Upper lobe of right lung (tissue), 1 donor: Measurements from ENCODE around the gene AFTPH. TPM values are rescaled to one million over a fixed set of nuclear protein-coding genes. Genes with fewer than 3 reads are reported as not detected.

Experiments
- ATAC-seq: fragments of 200-7000 bp; cut with Tn5 transposase; one replicate; pipeline ENCODE4 v1.9.1; 2020; ENCODE audit warnings: mild to moderate bottlenecking, moderate library complexity
- DNase-seq: peaks from one replicate; pipeline ENCODE4 v3.0.0-alpha.2; 2020
- H3K27ac ChIP-seq: fragments of 200-600 bp; one replicate; pipeline ENCODE4 v1.8.0; 2022
- H3K27me3 ChIP-seq: fragments of 200-600 bp; one replicate; pipeline ENCODE4 v1.8.0; 2022; ENCODE audit warnings: mild to moderate bottlenecking
- H3K36me3 ChIP-seq: fragments of 200-600 bp; one replicate; pipeline ENCODE4 v1.8.0; 2022
- H3K4me1 ChIP-seq: fragments of 200-600 bp; one replicate; pipeline ENCODE4 v1.8.0; 2022
- H3K4me3 ChIP-seq: fragments of 200-600 bp; one replicate; pipeline ENCODE4 v1.8.0; 2022; ENCODE audit warnings: mild to moderate bottlenecking
- H3K9me3 ChIP-seq: fragments of 200-600 bp; one replicate; pipeline ENCODE4 v1.8.0; 2022
- intact Hi-C: fragments of 100-400 bp; cut with DNase I; formaldehyde crosslinking; loops from one replicate; pipeline ENCODE4 v1.11.0; 2022
- total RNA-seq: library from RNA; stranded (reverse); fragmentation: NEBNext Ultra II Directional; extraction: Animal tissue kit (Norgen Biotek cat#: 25700); gene quantifications from one replicate; pipeline ENCODE4 v1.2.1, GENCODE V29; 2021
- TF ChIP-seq, protein P1 (sequence below): fragments of 200-600 bp; IDR thresholded peaks from one replicate; pipeline ENCODE4 v1.8.0; 2022; ENCODE audit warnings: antibody characterized with exemption
- donor health status: DM: no; HTN: yes; CAD: no; lungs with severe emphysema.

The AFTPH gene
- total RNA-seq, 1 donor from 2014 or later = 40.2 TPM

DNA sequence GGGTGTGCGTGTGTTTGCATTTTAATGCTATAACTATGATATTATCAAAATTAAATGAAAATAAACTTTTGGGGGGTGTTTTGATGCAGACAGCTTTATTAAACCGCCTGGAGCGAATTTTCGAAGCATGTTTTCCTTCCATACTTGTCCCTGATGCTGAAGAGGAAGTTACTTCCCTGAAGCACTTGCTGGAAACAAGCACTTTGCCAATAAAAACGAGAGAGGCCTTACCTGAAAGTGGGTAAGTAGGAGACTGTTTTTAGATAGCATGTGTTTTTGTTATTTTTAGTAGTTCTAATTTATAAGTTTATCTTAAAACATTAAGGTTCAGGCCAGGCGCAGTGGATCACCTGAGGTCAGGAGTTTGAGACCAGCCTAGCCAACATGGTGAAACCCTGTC lies 43.3 kb downstream of the AFTPH start:
- TF ChIP-seq, protein P1, sequence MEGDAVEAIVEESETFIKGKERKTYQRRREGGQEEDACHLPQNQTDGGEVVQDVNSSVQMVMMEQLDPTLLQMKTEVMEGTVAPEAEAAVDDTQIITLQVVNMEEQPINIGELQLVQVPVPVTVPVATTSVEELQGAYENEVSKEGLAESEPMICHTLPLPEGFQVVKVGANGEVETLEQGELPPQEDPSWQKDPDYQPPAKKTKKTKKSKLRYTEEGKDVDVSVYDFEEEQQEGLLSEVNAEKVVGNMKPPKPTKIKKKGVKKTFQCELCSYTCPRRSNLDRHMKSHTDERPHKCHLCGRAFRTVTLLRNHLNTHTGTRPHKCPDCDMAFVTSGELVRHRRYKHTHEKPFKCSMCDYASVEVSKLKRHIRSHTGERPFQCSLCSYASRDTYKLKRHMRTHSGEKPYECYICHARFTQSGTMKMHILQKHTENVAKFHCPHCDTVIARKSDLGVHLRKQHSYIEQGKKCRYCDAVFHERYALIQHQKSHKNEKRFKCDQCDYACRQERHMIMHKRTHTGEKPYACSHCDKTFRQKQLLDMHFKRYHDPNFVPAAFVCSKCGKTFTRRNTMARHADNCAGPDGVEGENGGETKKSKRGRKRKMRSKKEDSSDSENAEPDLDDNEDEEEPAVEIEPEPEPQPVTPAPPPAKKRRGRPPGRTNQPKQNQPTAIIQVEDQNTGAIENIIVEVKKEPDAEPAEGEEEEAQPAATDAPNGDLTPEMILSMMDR = no peak
- no peak for DNase-seq
- Histone ChIP-seq H3K27ac (no peak overlapping the region), H3K9me3 (no peaks in the 10 kb centered on the region), H3K27me3 (no peaks in the 10 kb centered on the region), H3K36me3 (peaks cover 30% of the 10 kb centered on the region), H3K4me1 (peaks cover 8% of the 10 kb centered on the region), H3K4me3 (no peak overlapping the region)
- no peak for ATAC-seq
- intact Hi-C loops = no loop called here

DNA sequence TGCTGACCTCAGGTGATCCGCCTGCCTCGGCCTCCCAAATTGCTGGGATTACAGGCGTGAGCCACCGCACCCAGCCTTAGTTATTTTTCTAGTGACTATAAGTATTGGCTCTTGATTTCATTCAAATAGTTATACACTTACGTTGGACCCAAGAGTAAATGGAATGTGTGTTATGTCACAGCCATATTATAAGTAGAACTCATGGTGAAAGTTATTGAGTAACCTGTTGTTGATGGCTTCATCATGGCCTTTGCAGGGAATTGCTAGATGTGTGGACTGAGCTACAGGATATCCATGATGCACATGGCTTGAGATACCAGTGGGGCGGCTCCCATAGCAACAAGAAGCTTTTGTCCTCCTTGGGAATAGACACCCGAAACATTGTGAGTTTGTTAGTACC lies 44.7 kb downstream of the AFTPH start:
- TF ChIP-seq, protein P1 = no peak
- no peaks in the 10 kb centered on the region for H3K9me3 ChIP-seq
- H3K36me3 ChIP-seq = peaks cover 41% of the 10 kb centered on the region

DNA sequence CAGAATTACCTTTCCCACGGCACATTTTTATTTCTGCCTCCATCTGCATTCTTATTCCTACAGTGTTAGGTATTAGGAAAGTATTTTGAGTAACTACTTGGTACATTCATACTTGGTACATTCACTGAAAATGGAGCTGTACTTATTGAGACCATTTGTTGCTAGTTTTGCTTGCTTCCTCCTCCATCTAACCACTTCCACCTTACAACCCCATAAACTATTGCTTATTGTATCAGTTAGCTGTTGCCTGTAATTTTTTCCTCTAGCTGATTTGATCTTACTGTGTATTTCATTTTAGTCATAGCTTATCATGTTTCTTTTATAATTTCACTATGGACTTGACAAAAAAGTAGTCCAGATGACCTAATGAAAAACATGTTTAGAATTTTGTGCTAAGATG lies 50.7 kb downstream of the AFTPH start:
- DNase-seq (no peak), ATAC-seq (no peak)
- Histone ChIP-seq H3K27ac (no peak overlapping the region), H3K9me3 (no peaks in the 10 kb centered on the region), H3K27me3 (no peaks in the 10 kb centered on the region), H3K4me1 (no peaks in the 10 kb centered on the region), H3K36me3 (peaks cover 81% of the 10 kb centered on the region), H3K4me3 (no peak overlapping the region)
- TF ChIP-seq, protein P1 = no peak
- intact Hi-C loops = no loop called here

More for the DNA sequence above, 44.7 kb downstream of the AFTPH start:
- no peak for ATAC-seq
- no peak overlapping the region for H3K4me3 ChIP-seq
- no peak overlapping the region for H3K27ac ChIP-seq
- H3K4me1 ChIP-seq = peaks cover 5% of the 10 kb centered on the region
- H3K27me3 ChIP-seq = no peaks in the 10 kb centered on the region
- DNase-seq = no peak
- intact Hi-C loops = no loop called here

DNA sequence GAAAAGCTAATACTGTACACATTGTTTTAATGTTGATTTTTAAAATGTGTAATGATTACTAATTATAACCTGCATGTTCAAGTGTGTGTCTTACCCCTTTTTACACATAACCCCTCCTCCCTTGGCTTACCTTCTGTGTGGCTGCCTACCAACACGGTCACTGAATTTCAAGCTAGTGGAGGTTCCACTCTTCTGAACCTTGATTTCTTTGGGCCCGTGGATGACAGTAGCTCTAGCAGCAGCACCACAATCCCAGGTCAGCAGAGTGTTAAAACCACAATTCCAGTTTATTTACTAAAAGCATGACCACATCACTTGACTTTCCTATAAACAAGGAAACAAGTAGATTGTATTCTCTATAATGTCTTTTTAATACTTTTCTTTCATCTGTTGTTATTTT lies 56.9 kb downstream of the AFTPH start:
- Histone ChIP-seq H3K9me3 (no peaks in the 10 kb centered on the region), H3K36me3 (peaks cover 62% of the 10 kb centered on the region), H3K4me1 (no peaks in the 10 kb centered on the region), H3K27me3 (no peaks in the 10 kb centered on the region), H3K4me3 (no peak overlapping the region), H3K27ac (no peak overlapping the region)
- TF ChIP-seq, protein P1 = no peak
- no peak for DNase-seq
- intact Hi-C loops = loop anchor here (10.0 kb wide), 1 partner anchor 64 kb away; no protein-coding TSS in a partner anchor
- ATAC-seq = no peak

DNA sequence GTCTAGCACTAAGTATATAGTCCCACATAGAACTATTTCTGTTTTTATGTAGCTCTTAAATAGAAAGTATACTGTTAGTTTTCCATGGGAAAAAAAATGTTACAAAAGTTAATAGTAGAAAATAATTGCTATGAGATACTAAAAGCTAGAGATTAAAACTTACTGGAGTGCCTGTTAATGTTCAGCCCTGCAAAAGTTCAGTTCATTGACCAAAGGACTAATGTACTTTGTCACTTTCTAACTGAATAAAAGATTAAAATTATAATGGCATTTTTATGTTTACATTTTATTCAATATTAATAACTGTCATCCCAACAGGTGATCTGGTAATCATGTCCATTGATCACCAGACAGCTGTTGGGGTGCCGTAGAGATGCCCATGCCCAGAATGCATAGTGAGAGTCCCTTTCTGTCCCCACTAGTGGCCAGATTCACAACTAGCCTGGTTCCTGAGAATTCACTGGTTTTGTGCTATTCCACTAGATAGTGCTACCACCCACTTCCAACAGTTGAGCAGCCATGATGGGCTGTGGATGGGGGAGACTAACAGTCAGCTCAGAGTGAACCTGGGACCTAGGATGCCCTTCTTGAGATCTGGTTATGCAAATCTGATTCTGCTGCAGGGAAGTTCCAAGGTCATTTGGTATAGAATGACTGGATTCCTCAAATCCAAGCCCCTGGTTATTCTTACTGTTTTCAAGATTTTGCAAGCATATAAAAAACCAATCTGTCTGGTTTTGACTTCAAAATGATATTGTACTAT lies 57.8 kb downstream of the AFTPH start:
- Histone ChIP-seq H3K27me3 (no peaks in the 10 kb centered on the region), H3K9me3 (no peaks in the 10 kb centered on the region), H3K36me3 (peaks cover 60% of the 10 kb centered on the region), H3K4me3 (no peak overlapping the region), H3K4me1 (no peaks in the 10 kb centered on the region), H3K27ac (no peak overlapping the region)
- intact Hi-C loops = loop anchor here (10.0 kb wide), 1 partner anchor 63 kb away; no protein-coding TSS in a partner anchor
- ATAC-seq = no peak
- TF ChIP-seq, protein P1 = no peak
- DNase-seq = no peak
